ENCODE results near the gene LRMDA. TPM values are rescaled to one million over a fixed set of nuclear protein-coding genes. Genes with fewer than 3 reads are reported as not detected.

The LRMDA gene
- total and polyA plus RNA-seq, 2 of the 13 experiments (the other 11 are each of a cell fraction or from before 2014, with no cell fraction given): 13.4 to 22.0 TPM

GRCh38 chr10:75431180-75432111 lies at the start of gene LRMDA (continued):
- TF ChIP-seq PAXIP1 (CRISPR knock-in tag; conservative IDR thresholded peaks at IDR 0.05) (peak; percentile 69; the same call in 1 of the 2 replicates), U2AF1 (optimal IDR thresholded peaks at IDR 0.05; ENCODE audit: low read depth, low read length) (no peak), AGO2 (optimal IDR thresholded peaks at IDR 0.05; ENCODE audit: low read depth, low read length) (peak; percentile 90), RFX5 (IDR thresholded peaks at IDR 0.05; ENCODE audit: low read depth, low read length) (no peak), FOSL2 (CRISPR knock-in tag; IDR thresholded peaks at IDR 0.05) (peak; percentile 64), ZNF605 (CRISPR knock-in tag; IDR thresholded peaks at IDR 0.05) (no peak), ISL2 (CRISPR knock-in tag; IDR thresholded peaks at IDR 0.05) (peak; percentile 53), RFXANK (CRISPR knock-in tag; IDR thresholded peaks at IDR 0.05) (no peak), GPBP1L1 (CRISPR knock-in tag; IDR thresholded peaks at IDR 0.05) (no peak), RCOR2 (CRISPR knock-in tag; IDR thresholded peaks at IDR 0.05) (no peak), REST (IDR thresholded peaks at IDR 0.05; ENCODE audit: borderline replicate concordance in 1 of 2, low read depth in 1 of 2, low read length in 2 of 2) (no peak; a peak in 1 of 4 replicates), SRF (IDR thresholded peaks at IDR 0.05; ENCODE audit: low read depth, low read length) (no peak), GABPA (IDR thresholded peaks at IDR 0.05; ENCODE audit: low read depth, low read length) (peak; percentile 25; the same call in 1 of the 2 replicates), GABPA (CRISPR knock-in tag; IDR thresholded peaks at IDR 0.05; ENCODE audit: low read depth) (no peak), NKX3-1 (CRISPR knock-in tag; IDR thresholded peaks at IDR 0.05) (no peak), FLYWCH1 (CRISPR knock-in tag; IDR thresholded peaks at IDR 0.05) (no peak), ETV5 (CRISPR knock-in tag; IDR thresholded peaks at IDR 0.05; ENCODE audit: borderline replicate concordance) (peak; percentile 79; the same call in 1 of the 2 replicates), RNF2 (conservative IDR thresholded peaks at IDR 0.05; ENCODE audit: low read depth) (peak; percentile 56; the same call in 1 of the 2 replicates), ZNF326 (CRISPR knock-in tag; IDR thresholded peaks at IDR 0.05; ENCODE audit: borderline replicate concordance) (no peak), KAT7 (CRISPR knock-in tag; IDR thresholded peaks at IDR 0.05; ENCODE audit: borderline replicate concordance) (no peak; the same call in 1 of the 2 replicates), ZFP62 (CRISPR knock-in tag; IDR thresholded peaks at IDR 0.05) (no peak), RFX3 (CRISPR knock-in tag; IDR thresholded peaks at IDR 0.05) (no peak)
- TF ChIP-seq, protein P1, sequence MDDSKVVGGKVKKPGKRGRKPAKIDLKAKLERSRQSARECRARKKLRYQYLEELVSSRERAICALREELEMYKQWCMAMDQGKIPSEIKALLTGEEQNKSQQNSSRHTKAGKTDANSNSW (CRISPR knock-in tag; IDR thresholded peaks at IDR 0.05; ENCODE audit: borderline replicate concordance): no peak

Data from HepG2 (cell line).